HG03108 (cell line): Measurements from ENCODE around the gene ACAD10.
"Not testable (repeated sequence)": the region's sequence is repeated elsewhere in the genome, so short reads cannot be mapped to it uniquely, and the experiment has no call there.

Source experiments
- ATAC-seq: cut with Tn5 transposase; IDR thresholded peaks from one replicate; pipeline ENCODE4 v1.9.1; 2021; ENCODE audit warnings: moderate library complexity; ENCODE audit not compliant: unreplicated experiment

ACAD10 gene

GRCh38 chr12:111686574-111687105, 787 bp downstream of the ACAD10 start:
- no peak for ATAC-seq

- ATAC-seq: no peak
These were observed 1.4 kb downstream of the ACAD10 start for GRCh38 chr12:111687255-111687654.

GRCh38 chr12:111687952-111688351, 2.1 kb downstream of the ACAD10 start:
- ATAC-seq: no peak

- ATAC-seq: no peak
These were observed 5.4 kb downstream of the ACAD10 start for GRCh38 chr12:111691262-111691661.

GRCh38 chr12:111692575-111693210, 6.8 kb downstream of the ACAD10 start:
- ATAC-seq: no peak

GRCh38 chr12:111693818-111694217, 8.0 kb downstream of the ACAD10 start:
- no peak for ATAC-seq

GRCh38 chr12:111699962-111700361, 14.1 kb downstream of the ACAD10 start:
- ATAC-seq: no peak

GRCh38 chr12:111705672-111706071, 19.8 kb downstream of the ACAD10 start:
- no peak for ATAC-seq

- no peak for ATAC-seq
These were observed 20.3 kb downstream of the ACAD10 start for GRCh38 chr12:111706145-111706544.

- ATAC-seq: no peak
These were observed 29.4 kb downstream of the ACAD10 start for GRCh38 chr12:111715279-111715678.

GRCh38 chr12:111719316-111719715, 33.5 kb downstream of the ACAD10 start:
- not testable (repeated sequence) for ATAC-seq

- no peak for ATAC-seq
These were observed 34.6 kb downstream of the ACAD10 start for GRCh38 chr12:111720457-111720856.

- ATAC-seq: not testable (repeated sequence)
These were observed 38.0 kb downstream of the ACAD10 start for GRCh38 chr12:111723646-111724360.

GRCh38 chr12:111728795-111729194, 42.9 kb downstream of the ACAD10 start:
- no peak for ATAC-seq

- ATAC-seq: no peak
These were observed 44.6 kb downstream of the ACAD10 start for GRCh38 chr12:111730420-111730819.

GRCh38 chr12:111732786-111733185, 46.9 kb downstream of the ACAD10 start:
- ATAC-seq: no peak

GRCh38 chr12:111733340-111733915, 47.6 kb downstream of the ACAD10 start:
- no peak for ATAC-seq

GRCh38 chr12:111739524-111739923, 53.7 kb downstream of the ACAD10 start:
- not testable (repeated sequence) for ATAC-seq

GRCh38 chr12:111741235-111741812, 55.5 kb downstream of the ACAD10 start:
- ATAC-seq: no peak

GRCh38 chr12:111745211-111745610, 59.4 kb downstream of the ACAD10 start:
- no peak for ATAC-seq

GRCh38 chr12:111747333-111747732, 61.5 kb downstream of the ACAD10 start:
- no peak for ATAC-seq
